AG09309 (cell line): Measurements from ENCODE around the gene CCNQ.

ENCODE experiments used
- DNase-seq: peaks from one replicate; pipeline ENCODE4 v3.0.0-alpha.2; 2010; ENCODE audit warnings: low read depth
- H3K4me3 ChIP-seq: 2 replicates; pipeline ENCODE4 v1.5.1; 2011; ENCODE audit warnings: mild to moderate bottlenecking, low read depth, low read length, moderate library complexity; ENCODE audit not compliant: control insufficient read depth
- TF ChIP-seq, protein P1 (sequence below): IDR thresholded peaks from 2 replicates; pipeline ENCODE4 v1.5.1; 2011; ENCODE audit warnings: mild to moderate bottlenecking, low read depth, low read length, inconsistent platforms; ENCODE audit not compliant: insufficient read depth, control insufficient read depth; ENCODE audit errors: missing control alignments

Gene CCNQ

DNA sequence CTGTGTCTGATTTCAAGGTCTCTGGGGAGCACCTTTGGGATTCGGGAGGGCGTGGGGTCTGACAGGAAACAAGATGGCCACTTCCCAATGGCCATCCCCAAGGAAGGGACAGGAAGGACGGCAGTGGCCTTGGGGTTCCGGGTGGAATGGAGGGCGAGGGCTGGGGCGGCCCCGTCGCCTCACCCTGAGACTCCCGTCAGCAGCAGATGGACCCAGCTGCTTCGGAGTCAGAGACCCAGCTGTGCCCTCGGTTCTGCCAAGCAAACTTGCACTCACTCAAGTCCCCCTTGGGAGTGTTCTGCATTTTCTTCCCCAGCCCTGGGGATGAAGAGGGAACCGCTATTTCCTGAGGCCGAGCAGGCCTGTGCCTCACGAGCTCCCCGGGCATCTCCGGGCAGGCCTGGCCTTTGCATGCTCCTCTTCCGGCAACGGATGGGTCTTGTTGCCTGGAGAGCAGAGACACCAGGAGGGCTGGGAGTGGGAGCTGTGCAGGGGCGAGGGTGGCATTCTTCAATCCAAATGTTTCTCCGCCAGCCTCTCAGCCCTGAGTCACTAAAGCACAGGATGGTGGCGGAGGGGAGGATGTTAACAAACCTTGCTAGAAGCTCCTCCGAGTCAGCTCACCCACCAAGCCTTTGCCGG, 41.2 kb upstream of the CCNQ start:
- no peak overlapping the region for H3K4me3 ChIP-seq
- TF ChIP-seq, protein P1, sequence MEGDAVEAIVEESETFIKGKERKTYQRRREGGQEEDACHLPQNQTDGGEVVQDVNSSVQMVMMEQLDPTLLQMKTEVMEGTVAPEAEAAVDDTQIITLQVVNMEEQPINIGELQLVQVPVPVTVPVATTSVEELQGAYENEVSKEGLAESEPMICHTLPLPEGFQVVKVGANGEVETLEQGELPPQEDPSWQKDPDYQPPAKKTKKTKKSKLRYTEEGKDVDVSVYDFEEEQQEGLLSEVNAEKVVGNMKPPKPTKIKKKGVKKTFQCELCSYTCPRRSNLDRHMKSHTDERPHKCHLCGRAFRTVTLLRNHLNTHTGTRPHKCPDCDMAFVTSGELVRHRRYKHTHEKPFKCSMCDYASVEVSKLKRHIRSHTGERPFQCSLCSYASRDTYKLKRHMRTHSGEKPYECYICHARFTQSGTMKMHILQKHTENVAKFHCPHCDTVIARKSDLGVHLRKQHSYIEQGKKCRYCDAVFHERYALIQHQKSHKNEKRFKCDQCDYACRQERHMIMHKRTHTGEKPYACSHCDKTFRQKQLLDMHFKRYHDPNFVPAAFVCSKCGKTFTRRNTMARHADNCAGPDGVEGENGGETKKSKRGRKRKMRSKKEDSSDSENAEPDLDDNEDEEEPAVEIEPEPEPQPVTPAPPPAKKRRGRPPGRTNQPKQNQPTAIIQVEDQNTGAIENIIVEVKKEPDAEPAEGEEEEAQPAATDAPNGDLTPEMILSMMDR: no peak
- no peak for DNase-seq

GRCh38 chrX:153639177-153640044, 40.5 kb upstream of the CCNQ start:
- no peak for DNase-seq
- no peak overlapping the region for H3K4me3 ChIP-seq
- TF ChIP-seq, protein P1: no peak

DNA sequence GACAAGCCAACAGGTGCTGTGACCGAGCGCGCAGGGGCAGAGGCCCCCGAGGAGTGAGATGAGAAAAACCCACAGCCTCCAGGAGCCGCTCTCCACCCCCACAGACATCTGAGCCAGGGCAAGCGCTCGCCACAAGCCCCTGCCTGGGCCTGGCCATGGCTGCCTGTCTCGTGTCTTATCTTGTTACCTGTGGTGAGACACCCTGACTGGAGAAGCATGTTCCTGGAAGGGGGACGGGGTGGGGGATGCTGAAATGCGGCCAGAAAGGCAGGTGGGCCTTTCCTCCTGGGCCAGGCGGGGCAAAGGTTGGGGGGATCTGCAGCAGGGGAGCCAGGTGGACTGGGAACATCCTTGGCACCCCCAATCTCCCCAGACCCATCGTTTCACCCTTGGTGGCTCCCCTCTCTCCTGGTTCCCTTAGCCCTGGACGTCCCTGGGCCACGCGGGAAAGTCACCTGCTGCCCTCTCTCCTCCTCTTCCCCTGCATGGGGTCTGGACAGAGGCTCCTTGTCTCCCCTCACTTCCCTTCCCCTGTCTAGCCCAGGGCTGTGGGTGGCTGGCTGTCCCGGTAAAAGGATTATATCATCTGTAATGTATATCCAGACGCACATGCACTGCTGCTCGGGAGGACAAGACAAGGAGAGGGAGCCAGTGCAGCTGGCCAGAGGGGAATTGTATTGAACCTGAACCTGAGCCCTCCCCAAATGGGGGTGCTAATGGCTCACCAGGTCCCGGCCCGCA, 39.7 kb upstream of the CCNQ start:
- TF ChIP-seq, protein P1: no peak
- no peak overlapping the region for H3K4me3 ChIP-seq
- no peak for DNase-seq

DNA sequence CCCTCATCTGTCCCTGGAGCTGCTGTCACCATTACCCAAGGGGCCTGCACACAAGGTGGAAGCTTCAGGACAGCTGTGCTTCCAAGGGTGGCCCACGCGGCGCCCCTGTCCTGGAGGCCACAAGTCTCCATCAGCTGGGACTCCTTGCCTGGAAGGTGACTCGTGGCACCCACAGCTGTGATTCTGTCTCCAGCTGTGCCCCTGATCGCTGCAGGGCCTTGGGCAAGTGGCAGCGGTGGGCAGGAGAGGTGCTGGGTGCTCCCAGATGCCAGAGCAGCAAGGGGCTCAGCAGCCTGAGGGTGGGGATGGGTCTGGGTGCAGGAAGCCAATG, 39.1 kb upstream of the CCNQ start:
- DNase-seq: no peak
- no peak overlapping the region for H3K4me3 ChIP-seq
- TF ChIP-seq, protein P1: no peak

DNA sequence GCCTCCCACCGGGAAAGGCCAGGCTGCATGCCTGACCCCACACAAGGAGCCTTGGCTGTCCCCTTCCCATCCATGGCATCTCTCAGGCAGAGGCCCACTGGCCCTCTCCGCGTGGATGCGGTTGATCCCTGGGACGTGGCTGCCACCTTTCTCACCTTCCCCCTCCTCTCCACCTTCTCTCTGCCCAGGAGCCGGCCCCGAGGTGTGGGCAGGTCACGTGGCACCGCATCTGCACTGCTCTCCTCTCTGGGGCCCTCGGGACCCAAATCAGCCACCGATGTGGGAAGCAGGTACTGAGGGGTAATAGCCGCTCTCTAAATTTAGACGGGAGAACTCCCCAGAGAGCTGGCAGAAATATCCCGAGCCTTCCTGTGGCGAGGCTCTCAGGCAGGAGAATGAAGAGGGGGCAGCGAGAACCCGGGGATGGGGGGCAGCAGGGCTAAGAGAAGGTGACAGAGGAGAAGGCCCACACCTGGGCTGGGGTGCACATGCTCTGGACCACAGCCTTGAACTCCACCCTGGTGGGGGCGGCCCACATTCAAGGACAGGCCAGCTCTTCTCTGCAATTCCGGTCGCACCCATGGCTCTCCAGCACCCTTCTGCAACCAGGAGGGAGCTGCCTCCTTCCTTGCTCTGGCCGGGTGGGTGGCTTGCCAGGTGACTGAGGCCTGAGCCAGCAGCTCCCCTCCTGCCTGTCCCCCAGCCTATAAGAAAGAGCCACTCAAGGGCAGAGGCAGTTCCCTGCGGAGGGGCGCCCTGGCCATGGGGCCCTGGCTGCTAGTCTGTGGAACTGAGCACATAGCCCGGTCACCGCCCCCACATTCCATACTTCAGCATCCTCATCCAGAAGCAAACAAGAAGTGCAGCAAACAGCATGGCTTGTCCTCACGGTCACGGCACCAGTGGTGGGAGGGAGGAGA, 38.4 kb upstream of the CCNQ start:
- TF ChIP-seq, protein P1: no peak
- DNase-seq: no peak
- H3K4me3 ChIP-seq: no peak overlapping the region

GRCh38 chrX:153636716-153637115, 37.8 kb upstream of the CCNQ start:
- no peak for DNase-seq
- TF ChIP-seq, protein P1: no peak

More at GRCh38 chrX:153636716-153637115, 37.8 kb upstream of the CCNQ start:
- H3K4me3 ChIP-seq: no peak overlapping the region
